GM19452 (cell line): ENCODE results near the gene SOCS3.
"Not testable (repeated sequence)": the region's sequence is repeated elsewhere in the genome, so short reads cannot be mapped to it uniquely, and the experiment has no call there.

Experiments used
- ATAC-seq: cut with Tn5 transposase; IDR thresholded peaks from one replicate; pipeline ENCODE4 v1.9.1; 2021; ENCODE audit not compliant: unreplicated experiment

SOCS3 gene

DNA sequence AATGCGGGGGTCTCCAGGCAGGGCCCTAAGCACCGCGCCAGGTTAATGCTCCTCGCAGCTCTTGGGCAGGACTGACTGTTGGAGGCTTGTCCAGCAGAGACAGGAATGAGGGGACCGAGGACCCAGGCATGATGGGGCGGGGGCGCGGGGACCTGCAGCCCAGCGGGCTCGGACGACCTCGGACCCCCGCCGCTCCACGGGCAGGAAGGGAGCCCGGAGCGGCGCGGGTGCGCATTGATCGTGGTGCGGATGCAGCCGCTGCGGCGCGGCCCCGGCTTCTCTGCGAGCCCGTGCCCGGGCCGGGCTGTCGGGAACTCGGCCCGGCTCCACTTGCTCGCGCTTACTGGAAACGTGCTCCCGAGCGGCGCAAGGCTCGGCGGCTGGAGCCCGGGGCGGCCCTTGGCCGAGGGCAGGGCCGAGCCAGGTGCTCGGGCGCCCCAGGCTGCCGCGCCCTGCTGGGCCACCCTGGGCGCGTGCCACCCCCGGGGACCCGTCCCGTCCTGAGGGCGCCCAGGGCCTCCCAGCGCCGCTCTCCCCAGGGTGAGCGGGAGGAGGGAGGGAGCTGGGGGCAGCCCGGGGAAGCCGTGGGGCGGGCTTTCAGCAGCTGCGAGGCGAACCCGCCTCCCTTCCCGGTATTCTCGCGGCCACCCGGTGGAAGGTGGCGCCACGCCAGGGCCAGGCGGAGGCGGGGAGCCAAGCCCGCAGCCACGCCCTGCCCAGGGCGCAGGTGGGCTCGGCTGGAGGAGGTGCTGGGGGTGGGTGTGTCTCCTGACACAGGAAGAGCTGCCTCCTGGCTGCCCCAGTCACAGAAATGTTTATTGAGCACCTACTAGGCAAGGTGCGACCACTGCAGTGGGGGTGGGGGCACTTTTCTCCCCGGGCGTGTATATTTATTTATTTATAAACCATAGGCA is 45.9 kb downstream of the SOCS3 start:
- no peak for ATAC-seq

DNA sequence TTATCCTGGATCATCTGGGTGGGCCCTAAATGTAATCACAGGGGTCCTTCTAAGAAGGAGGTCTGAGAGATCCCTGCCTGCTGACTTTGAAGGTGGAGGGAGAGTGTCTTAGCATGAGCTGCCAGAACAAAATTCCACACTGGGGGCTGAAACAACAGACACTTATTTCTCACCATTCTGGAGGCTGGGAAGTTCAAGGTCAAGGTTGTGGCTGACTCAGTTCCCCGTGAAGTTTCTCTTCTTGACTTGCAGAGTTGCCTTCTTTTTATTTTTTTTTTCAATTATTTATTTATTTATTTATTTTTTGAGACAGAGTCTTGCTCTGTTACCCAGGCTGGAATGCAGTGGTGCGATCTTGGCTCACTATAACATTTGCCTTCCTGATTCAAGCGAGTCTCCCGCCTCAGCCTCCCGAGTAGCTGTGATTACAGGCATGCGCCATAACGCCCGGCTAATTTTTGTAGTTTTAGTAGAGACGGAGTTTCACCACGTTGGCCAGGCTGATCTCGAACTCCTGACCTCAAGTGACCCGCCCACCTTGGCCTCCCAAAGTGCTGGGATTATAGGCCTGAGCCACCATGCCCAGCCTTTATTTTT is 50.1 kb downstream of the SOCS3 start:
- ATAC-seq, result not testable (repeated sequence)

DNA sequence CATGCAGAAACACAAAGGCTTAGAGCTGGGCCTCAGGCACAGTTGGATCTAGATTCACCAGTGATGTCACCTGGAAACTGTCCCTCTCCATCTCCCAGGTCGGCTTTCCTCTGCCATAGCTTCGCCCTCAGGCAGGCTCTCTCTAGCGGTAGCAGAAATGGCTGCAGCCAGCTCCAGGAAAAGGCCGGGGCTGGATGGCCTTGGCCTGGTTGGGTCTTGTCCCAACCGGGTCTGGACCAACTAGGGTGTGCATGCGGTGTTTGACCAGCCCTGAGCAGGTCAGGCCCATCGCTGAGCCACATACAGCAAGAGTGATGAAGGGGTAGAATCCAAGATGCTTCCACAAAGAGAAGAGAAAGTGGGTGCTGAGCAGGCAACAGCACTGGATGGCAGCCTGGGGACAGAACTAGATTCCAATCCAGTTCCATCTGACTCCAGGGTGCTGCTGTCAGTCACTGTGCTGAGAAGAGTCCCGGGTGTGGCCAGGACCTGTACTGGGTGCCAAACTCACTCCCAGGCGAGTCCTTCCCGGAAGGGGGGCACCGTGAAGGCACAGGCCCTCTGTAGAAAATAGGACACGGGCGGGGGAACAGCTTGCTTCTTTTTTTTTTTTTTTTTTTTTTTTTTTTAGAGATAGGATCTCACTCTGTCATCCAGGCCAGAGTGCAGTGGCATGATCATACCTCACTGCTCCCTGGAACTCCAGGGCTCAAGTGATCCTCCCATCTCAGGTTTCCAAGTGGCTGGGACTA is 51.8 kb downstream of the SOCS3 start:
- no peak for ATAC-seq

DNA sequence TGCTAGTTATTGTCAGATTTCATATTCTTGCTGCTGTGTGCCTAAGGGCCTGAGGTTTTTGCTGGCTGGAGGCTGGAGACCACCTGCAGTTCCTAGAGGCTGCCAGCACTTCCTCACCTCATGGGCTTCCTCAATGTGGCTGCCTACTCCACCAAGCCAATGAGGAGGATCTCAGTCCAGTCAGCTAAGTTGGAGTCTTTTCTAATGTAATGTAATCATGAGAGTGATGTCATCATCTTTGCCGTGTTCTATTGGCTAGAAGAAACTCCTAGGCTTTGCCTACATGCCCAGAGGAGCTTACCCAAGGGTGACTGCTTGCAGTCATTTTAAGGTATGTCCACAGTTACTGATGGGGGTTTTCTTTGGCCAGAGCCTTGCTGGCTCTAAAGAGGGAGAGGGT is 53.0 kb downstream of the SOCS3 start:
- ATAC-seq, result no peak
